Vagina (tissue), 2 donors: ENCODE measurements around the gene TSHZ3. TPM values are rescaled to one million over a fixed set of nuclear protein-coding genes. Genes with fewer than 3 reads are reported as not detected.

Experiments
- DNase-seq, 2 donors: peaks; one replicate each; pipeline ENCODE4 v3.0.0-alpha.2; 2017; ENCODE audit errors: extremely low spot score in 2 of 2
- H3K27ac ChIP-seq: fragments of 200-600 bp; sonication (generic); one replicate; pipeline ENCODE4 v1.5.1; 2019
- H3K27me3 ChIP-seq: fragments of 200-600 bp; sonication (generic); one replicate; pipeline ENCODE4 v1.5.1; 2019
- H3K36me3 ChIP-seq, 2 donors: fragments of 200-600 bp; sonication (generic); one replicate each; pipeline ENCODE4 v1.5.1; 2017 to 2019
- H3K4me1 ChIP-seq: fragments of 200-600 bp; sonication (generic); one replicate; pipeline ENCODE4 v1.5.1; 2019
- H3K4me3 ChIP-seq, 2 donors: fragments of 200-600 bp; sonication (generic); 1 replicate in 1 of 2; 2 replicates in 1 of 2; pipeline ENCODE4 v1.5.1; 2016 to 2019
- H3K9me3 ChIP-seq: fragments of 200-600 bp; sonication (generic); one replicate; pipeline ENCODE4 v1.5.1; 2019
- CTCF ChIP-seq, 3 experiments: fragments of 450-650 bp in 2 of 3; fragments of 200-600 bp in 1 of 3; sonication (generic) in 1 of 3; IDR thresholded peaks; one replicate each; pipeline ENCODE4 v1.5.1; 2017 to 2019; ENCODE audit warnings: antibody characterized with exemption in 3 of 3, mild to moderate bottlenecking in 2 of 3, moderate library complexity in 2 of 3
- POLR2A ChIP-seq, 2 donors: fragments of 450-650 bp; IDR thresholded peaks; one replicate each; pipeline ENCODE4 v1.6.1; 2017; ENCODE audit warnings: antibody characterized with exemption in 2 of 2, mild to moderate bottlenecking in 2 of 2, moderate library complexity in 2 of 2
- POLR2AphosphoS5 ChIP-seq, 2 donors: sonication (generic); formaldehyde crosslinking; IDR thresholded peaks; one replicate each; pipeline ENCODE4 v1.9.0; 2017; ENCODE audit warnings: antibody characterized with exemption in 2 of 2, mild to moderate bottlenecking in 2 of 2, low read depth in 1 of 2; ENCODE audit not compliant: insufficient read depth in 1 of 2
- intact Hi-C: fragments of 100-400 bp; cut with DNase I; formaldehyde crosslinking; loops from one replicate; pipeline ENCODE4 v1.15.1; 2023
- total RNA-seq: library from RNA; depleted of rRNA; stranded (reverse); fragments of >200 nt; gene quantifications from one replicate; pipeline ENCODE4 v1.2.3, GENCODE V29; 2016

The TSHZ3 gene
- total RNA-seq, 1 donor from 2014 or later = 13.5 TPM

DNA sequence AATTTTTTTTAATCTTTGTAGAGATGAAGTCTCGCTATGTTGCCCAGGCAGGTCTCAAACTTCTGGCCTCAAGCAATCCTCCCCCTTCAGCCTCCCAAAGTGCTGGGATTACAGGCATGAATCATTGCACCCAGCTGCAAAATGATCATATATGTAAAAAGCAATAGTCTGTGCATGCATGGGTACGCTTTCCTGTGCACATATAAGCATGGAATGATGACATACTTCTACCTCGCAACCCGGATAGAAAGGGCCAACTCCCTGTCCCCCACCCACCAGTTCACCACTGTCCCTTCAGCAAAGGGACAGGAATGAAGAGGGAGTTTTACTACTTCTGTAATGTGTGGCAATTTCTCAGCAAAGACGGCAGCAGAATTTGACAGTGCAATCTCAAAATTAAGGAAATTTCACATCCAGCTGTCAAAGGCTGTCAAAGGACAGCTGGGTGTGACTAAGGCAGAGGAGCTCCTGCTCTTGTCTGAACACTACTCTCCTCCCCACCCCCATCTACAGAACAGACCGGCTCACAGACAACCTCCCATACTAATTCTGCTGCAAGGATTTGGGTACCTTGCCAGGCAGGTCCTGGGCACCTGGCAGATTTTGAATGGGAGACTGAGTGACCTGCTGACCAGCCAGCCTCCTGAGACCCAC, 95.6 kb downstream of the TSHZ3 start:
- Histone ChIP-seq H3K9me3 (no peaks in the 10 kb centered on the region), H3K4me3 (no peak overlapping the region), H3K4me1 (no peaks in the 10 kb centered on the region), H3K27me3 (no peaks in the 10 kb centered on the region), H3K36me3 (no peaks in the 10 kb centered on the region), H3K27ac (no peak overlapping the region)
- intact Hi-C loops = no loop called here
- no peak for TF ChIP-seq POLR2A (IDR thresholded peaks at IDR 0.05)
- no peak for TF ChIP-seq POLR2AphosphoS5 (IDR thresholded peaks at IDR 0.05; ENCODE audit: insufficient read depth in 1 of 2, low read depth in 1 of 2)
- DNase-seq = no peak

- no peak overlapping the region for H3K27ac ChIP-seq
- H3K27me3 ChIP-seq = no peaks in the 10 kb centered on the region
- H3K4me1 ChIP-seq = no peaks in the 10 kb centered on the region
- no peaks in the 10 kb centered on the region for H3K36me3 ChIP-seq
- DNase-seq = no peak
- no peaks in the 10 kb centered on the region for H3K9me3 ChIP-seq
- H3K4me3 ChIP-seq = no peak overlapping the region
- intact Hi-C loops = no loop called here
- no peak for TF ChIP-seq POLR2A (IDR thresholded peaks at IDR 0.05)
- no peak for TF ChIP-seq CTCF (IDR thresholded peaks at IDR 0.05)
- no peak for TF ChIP-seq POLR2AphosphoS5 (IDR thresholded peaks at IDR 0.05; ENCODE audit: insufficient read depth in 1 of 2, low read depth in 1 of 2)
Observed at GRCh38 chr19:31252441-31252840, 96.8 kb downstream of the TSHZ3 start.

DNA sequence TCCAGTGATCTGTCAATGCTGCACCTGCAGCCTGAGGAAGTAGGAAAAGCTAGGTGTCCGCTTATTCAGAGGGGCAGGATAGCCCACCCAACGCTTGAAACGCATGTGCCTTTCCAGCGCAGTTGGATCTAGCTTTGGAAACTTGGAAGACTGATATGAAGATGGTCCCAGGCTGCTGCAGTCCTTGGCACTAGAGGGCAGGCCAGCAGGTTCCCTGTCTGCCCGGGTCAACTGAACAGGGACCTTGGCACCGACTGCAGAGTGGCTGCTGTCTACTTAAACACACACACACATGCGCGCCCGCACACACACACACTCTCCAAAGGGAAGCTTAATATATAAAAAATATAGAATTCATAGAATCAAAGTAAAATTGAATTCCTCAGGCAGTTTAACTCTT, 100.0 kb downstream of the TSHZ3 start:
- no peak for TF ChIP-seq CTCF (IDR thresholded peaks at IDR 0.05)
- no peaks in the 10 kb centered on the region for H3K4me1 ChIP-seq
- no peaks in the 10 kb centered on the region for H3K27me3 ChIP-seq
- no peak for DNase-seq
- no peak overlapping the region for H3K4me3 ChIP-seq
- H3K27ac ChIP-seq = no peak overlapping the region
- no peaks in the 10 kb centered on the region for H3K9me3 ChIP-seq
- H3K36me3 ChIP-seq = no peaks in the 10 kb centered on the region
- intact Hi-C loops = no loop called here

DNA sequence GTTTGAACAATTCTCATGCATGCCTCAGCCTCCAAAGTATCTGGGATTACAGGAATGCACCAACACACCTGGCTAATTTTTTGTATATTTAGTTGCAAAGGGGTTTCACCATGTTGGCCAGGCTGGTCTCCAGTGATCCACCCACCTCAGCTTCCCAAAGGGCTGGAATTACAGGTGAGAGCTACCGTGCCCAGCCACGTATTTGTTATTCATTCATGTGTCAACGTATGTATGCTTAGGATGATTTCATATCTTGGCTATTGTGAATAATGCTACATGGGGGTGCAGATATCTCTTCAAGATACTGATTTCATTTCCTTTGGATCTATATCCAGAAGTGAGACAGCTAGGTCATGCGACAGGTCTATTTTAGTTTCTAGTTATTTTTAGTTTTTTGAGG, 113.4 kb downstream of the TSHZ3 start:
- H3K9me3 ChIP-seq = no peaks in the 10 kb centered on the region
- H3K4me3 ChIP-seq = no peak overlapping the region
- H3K36me3 ChIP-seq = no peaks in the 10 kb centered on the region
- no peak for DNase-seq
- no peaks in the 10 kb centered on the region for H3K27me3 ChIP-seq
- intact Hi-C loops = no loop called here
- H3K4me1 ChIP-seq = no peaks in the 10 kb centered on the region
- TF ChIP-seq POLR2AphosphoS5 (IDR thresholded peaks at IDR 0.05; ENCODE audit: insufficient read depth in 1 of 2, low read depth in 1 of 2) = no peak
- no peak for TF ChIP-seq CTCF (IDR thresholded peaks at IDR 0.05)
- TF ChIP-seq POLR2A (IDR thresholded peaks at IDR 0.05) = no peak
- H3K27ac ChIP-seq = no peak overlapping the region

- H3K9me3 ChIP-seq = no peaks in the 10 kb centered on the region
- intact Hi-C loops = no loop called here
- H3K27me3 ChIP-seq = no peaks in the 10 kb centered on the region
- H3K36me3 ChIP-seq = no peaks in the 10 kb centered on the region
- DNase-seq = no peak
- H3K27ac ChIP-seq = no peak overlapping the region
- no peak overlapping the region for H3K4me3 ChIP-seq
- no peaks in the 10 kb centered on the region for H3K4me1 ChIP-seq
- TF ChIP-seq CTCF (IDR thresholded peaks at IDR 0.05) (no peak), POLR2AphosphoS5 (IDR thresholded peaks at IDR 0.05; ENCODE audit: insufficient read depth in 1 of 2, low read depth in 1 of 2) (no peak), POLR2A (IDR thresholded peaks at IDR 0.05) (no peak)
Observed at GRCh38 chr19:31233295-31233800, 115.9 kb downstream of the TSHZ3 start.
